GM18909 (cell line): ENCODE results near the gene SP3.

Experiments used
- ATAC-seq: cut with Tn5 transposase; IDR thresholded peaks from one replicate; pipeline ENCODE4 v1.9.1; 2021; ENCODE audit warnings: mild to moderate bottlenecking; ENCODE audit not compliant: unreplicated experiment, poor library complexity

Gene SP3

GRCh38 chr2:173997753-173998152 is 32.6 kb upstream of the SP3 start:
- ATAC-seq = no peak

GRCh38 chr2:173997269-173997668 is 32.1 kb upstream of the SP3 start:
- peak; percentile 91 for ATAC-seq

- no peak for ATAC-seq
These were observed 31.6 kb upstream of the SP3 start for GRCh38 chr2:173996766-173997165.

GRCh38 chr2:173993459-173993858 is 28.3 kb upstream of the SP3 start:
- ATAC-seq = no peak

DNA sequence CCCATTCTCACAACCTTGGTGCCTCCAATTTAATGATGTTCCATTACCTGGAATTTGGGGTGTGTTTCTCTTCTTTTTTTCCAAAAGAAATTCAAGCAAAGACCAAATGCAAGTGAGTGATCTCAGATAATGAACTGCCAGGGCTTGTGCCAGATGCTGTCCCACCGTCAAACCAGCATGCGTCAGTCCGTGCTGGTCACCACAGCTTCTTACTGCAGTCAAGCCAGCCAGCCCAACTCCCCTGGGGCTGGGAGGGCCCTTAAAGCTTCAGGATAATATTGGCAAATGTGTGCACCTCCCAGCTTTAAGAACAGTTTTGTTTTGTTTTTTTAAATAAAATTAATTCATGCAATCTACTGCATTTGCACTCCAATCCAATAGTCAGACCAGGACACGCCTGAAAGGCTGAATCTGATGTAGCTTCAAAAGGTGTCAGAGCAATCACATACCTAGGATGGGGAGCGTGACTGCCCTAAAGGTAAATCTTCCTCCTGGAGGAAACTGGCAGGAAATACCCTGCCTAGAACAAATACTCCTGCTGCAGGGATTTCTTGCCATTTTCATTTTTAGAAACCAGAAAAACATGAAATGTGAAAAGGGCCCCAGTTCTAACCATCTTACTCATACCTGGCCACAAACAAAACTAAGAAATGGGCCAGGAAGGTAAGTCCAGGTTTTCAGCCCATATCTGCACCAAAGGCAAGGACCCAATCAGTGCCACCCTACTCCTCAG is 26.8 kb upstream of the SP3 start:
- no peak for ATAC-seq

DNA sequence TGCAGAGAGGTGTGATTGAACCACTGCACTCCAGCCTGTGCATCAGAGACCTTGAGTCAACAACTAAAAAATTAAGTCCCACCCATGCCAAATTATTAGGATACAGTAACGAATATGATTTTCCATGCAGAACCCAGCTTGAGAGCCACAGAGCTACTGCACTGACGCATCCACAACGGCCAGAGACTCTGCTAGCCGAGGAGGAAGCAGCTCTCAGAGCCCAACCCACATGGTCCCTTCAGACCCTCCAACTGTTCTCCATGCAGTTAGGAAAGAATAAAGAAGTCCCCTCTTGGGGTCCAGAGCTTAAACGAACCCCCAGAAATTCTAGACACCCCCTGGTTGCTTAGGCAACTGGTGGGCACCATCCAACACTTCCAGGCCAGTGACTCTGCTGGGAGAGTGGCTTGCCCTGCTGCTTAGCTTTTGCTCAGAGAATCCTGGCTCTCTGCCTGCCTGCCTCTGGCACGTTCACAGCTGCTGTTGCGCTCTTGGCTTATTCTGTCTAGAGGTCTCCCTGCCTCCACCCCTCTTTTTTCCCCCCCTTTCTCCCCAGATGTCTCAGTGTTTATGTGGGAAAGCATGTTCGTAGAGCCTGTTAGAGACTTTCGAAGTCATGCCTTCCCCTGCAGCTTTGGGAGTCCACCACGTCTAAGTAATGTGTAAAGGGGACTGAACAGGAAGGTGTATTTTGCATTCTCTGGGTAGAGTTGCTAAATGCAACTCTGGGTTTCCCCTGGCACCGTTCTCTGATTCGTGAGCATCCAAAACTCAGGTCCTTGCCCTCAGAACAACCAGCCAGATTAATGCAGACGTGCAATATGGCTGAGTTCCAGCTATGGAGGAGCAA is 26.0 kb upstream of the SP3 start:
- ATAC-seq = peak; percentile 75

GRCh38 chr2:173990245-173990644 is 25.1 kb upstream of the SP3 start:
- no peak for ATAC-seq

DNA sequence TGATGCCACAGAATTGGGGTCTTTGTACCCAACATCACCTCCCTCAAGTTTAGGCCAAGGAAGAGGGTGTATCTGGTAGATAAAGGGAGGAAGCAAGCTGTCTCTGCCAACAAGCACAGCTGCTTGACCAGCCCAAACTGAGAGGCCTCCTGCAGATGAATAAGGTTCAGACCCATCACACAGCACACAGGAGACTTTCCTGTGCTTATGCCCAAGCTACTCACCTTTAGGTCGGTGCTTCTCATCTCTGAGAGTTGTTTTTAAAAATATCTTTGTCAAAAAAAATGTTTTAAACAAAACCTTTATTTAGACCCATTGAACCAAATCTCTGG is 24.7 kb upstream of the SP3 start:
- ATAC-seq = peak; percentile 25

DNA sequence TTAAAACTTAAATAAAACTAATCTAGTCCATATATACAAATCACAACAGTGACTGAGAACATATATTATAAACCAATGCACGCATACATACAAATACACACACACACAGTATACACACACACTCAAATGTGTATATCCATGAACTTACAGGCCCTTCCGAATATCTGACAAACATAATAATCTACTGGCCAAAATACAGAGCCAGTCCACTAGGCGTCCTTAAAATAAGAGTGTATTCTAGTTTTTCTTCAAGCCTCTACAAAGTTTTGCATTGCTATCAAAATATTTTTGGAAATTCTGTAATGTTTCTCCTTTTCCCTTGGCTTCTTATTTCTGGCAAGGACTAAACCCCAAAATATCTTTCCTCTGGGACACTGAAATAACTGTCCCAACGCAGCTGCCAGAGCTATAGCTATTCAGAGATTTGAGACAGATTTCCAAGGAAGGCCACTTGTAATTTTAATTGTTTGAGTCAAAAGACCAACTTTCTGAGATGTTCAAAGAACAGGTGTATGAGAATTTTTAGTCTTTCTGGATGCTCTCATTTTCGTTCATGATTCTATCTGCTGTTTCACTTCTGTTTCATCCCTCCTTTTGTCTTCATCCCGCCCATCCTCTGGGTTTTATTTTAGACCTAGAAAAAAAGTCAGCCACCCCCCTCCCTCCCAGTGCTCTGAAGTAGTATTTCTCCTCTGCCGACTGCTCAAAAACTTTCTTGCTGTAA is 24.1 kb upstream of the SP3 start:
- ATAC-seq = peak; percentile 25

DNA sequence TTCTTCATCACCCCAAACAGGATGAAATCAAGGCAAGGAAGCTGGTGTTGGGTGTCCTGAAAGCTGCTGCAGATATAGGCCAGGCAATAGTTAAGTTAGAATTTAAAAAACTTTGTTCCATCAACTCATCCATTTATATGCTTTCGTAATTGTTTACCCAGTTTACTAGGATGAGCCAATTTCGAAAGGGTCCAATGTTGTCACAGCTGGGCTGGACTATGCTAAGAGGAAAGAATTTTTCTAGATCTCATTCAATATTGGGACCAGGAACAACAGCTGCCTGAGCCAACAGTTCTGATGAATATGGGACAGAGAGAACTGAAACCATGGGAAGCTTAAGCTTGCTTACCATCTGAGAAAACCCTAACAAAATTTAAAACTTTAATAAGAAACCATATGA is 21.6 kb upstream of the SP3 start:
- ATAC-seq = no peak

DNA sequence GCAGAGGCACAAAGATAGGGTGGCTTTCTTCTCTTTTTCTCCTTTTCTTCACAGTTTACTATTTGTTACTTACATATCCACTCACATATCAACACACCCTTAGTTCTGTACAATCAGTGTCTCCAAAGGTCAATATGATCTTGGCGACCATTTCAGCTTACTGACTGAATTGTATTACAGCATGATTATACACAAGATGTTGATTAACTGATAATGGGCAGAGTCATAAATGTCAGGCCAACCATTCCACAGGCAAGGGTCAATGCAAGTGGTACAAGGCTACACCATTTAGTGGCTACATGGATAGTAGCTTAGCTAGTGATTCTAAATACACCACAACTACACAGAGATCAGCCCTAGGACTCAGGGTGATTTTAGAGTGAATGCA is 20.4 kb upstream of the SP3 start:
- ATAC-seq = no peak

DNA sequence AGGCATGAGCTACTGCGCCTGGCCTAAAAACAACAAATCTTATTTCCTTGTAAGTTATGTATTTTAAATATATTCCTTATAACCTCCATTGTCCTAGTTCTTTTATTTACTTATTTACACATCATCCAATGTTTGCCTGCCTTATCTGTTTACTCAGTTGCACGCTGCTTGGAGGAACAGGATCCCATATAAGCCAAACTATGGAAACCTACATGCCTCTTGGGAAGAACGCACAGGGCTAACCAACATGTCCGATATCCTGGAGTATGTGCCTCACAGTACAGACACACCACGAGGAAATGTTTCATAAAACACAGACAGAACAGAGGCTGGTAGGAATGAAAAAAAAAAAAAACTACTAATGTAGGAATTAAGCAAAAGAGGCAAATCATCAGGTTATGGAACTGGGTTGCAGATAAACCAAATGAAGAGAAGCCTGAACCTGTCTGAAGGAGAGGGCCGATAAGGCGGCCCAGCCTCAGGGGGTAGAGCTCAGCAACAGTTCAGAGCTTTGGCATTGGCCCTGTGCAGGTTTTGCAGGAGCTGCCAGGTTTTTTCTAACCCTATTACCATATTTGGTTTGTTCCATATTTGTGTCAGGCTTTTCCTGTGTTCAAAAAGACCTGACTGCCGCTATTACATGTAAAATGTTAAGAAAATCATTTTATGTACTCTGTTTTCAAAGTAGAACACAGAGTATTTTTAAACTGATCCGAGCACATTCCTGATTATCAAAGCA is 19.9 kb upstream of the SP3 start:
- ATAC-seq = no peak

GRCh38 chr2:173983391-173983871 is 18.3 kb upstream of the SP3 start:
- ATAC-seq = no peak

DNA sequence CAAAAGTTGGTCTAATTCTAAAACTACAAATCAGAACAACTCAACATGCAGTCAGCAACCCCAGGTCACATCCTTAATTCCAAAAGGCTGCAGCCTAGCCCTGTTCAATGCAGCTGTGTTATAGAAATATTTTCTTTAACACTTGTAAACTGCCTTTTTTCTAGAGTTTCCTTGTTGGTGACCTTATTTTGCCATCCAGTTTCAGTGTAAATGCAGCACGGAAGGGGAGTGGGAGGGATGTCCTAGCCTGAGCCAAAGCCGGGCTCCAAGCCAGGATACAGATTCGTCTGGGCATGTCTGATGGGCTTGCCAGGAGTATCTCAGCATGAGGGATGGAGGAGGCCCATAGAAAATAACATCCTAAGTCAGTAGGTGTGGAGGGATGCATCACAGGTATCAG is 17.7 kb upstream of the SP3 start:
- no peak for ATAC-seq

DNA sequence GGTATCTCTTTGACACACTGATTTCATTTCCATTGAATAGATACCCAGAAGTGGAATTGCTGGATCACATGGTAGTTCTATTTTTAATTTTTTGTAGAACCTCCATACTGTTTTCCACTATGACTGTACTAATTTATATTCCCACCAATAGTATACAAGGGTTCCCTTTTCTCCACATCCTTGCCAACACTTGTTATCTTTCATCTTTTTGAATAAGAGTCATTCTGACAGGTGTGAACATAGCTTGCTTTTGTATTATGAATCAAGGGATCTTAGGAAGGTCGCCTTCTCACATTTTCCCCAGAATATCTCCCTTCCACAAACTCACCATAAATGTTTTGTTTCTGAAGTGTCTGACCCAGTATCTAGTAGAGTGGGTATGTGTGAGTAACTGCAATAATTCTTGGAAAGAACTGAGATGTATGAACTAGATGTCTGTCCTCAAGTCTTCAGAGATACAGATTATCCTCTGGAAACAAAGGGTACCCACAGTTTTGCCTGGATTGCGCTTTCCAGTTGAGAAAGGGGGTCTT is 17.1 kb upstream of the SP3 start:
- ATAC-seq = no peak

DNA sequence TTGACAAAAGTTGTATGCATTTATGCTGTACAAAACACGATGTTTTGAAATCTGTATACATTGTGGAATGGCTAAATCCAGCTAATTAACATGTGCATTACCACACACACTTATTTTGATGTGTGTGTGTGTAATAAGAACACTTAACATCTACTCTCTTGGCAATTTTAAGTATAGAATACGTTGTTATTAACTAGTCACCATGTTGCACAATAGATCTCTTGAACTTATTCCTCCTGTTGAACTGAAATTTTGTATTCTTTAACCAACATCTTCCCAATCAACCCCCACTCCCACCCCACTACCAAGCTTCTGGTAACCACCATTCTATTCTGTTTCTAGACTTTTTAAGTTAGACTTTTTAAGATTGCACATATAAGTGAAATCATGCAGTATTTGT is 16.3 kb upstream of the SP3 start:
- no peak for ATAC-seq

DNA sequence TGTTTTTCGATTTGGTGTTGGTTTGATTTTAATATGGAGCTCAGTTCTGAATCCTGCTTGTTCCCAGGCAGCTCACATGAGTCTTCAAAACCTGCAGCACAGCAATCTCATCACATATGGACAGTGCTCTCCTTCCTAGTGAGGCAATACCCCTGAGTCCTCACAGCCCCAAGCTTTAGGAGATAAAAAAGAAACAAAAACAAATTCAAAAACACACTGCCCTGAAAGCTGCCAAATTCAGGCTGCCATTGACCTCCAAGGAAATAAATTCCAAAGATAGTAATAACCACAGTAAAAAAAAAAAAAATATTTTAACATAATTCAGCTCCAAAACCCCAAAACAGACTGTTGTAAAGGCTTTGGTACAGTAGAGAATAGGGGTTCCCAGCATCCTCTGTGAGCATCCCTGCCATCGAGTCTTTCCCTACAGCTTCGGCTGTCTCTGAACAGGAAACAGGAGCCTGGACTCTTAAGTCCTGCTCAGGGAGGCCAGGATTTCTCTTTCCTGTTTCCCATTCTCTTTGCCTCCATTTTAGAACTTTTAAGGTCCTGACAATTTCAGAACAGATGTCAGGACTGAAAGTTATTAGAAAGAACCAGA is 14.7 kb upstream of the SP3 start:
- no peak for ATAC-seq

DNA sequence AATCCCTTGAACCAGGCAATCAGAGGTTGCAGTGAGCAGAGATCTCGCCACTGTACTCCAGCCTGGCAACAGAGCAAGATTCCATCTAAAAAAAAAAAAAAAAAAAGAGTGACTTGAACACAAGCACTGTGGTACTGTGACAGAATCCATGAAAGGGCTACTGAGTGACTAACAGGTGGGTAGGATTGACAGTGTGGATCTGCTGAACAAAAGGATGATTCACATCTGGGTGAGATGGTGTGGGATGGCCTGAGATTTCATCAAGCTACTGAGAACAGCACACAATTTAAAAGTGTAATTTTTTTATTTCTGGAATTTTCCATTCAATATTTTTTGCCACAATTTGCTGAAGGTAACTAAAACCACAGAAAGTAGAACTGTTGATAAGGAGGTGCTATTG is 13.3 kb upstream of the SP3 start:
- no peak for ATAC-seq

- no peak for ATAC-seq
These were observed 7.5 kb upstream of the SP3 start for GRCh38 chr2:173972636-173973035.

DNA sequence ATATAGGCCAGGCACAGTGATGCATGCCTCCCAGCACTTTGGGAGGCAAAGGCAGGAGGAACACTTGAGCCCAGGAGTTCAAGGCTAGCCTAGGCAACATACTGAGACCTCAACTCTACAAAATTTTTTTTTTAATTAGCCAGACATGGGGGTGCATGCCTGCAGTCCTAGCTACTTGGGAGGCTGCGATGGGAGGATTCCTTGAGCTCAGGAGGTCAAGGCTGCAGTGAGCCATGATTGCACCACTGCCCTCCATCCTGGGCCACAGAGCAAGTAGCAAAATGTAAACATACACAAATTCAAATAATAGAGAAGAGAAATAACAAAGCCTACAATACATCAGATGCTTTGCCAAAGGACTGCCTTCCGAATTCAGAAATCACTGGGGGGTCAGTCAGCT is 7.0 kb upstream of the SP3 start:
- no peak for ATAC-seq
